ENCODE data around the gene POLR1A. TPM values are rescaled to one million over a fixed set of nuclear protein-coding genes. Genes with fewer than 3 reads are reported as not detected.

Gene POLR1A
- total and polyA plus RNA-seq, 2 donors (not counting 1 experiment from before 2014, with no cell fraction given): 3.4 to 36.8 TPM

- no peaks in the 10 kb centered on the region for H3K4me1 ChIP-seq (ENCODE audit: control insufficient read depth in 2 of 2, insufficient read depth in 2 of 2, low read length in 2 of 2)
- DNase-seq (no peak), ATAC-seq (ENCODE audit: low read depth) (no peak)
- no peak overlapping the region for H3K4me3 Mint-ChIP-seq
- ChIA-PET CTCF (interaction anchor here (0.7 to 0.9 kb wide), 2 partner anchors 30 to 221 kb away, joined by 3 read pairs; no protein-coding TSS in a partner anchor), POLR2A (no interaction called here)
- H3K4me3 ChIP-seq (ENCODE audit: control extremely low read depth in 1 of 5, extremely low read depth in 1 of 5, insufficient read depth in 1 of 5, low read depth in 2 of 5, low read length in 4 of 5): no peak overlapping the region
- H3K27ac Mint-ChIP-seq: no peak overlapping the region
- H3K4me2 ChIP-seq (replicated peaks; ENCODE audit: low read depth, low read length, poor library complexity, severe bottlenecking): no peak overlapping the region
- no peaks in the 10 kb centered on the region for H3K79me2 ChIP-seq (ENCODE audit: control insufficient read depth, insufficient read depth, low read length)
- intact Hi-C loops (cut with micrococcal nuclease): no loop called here
- H3K9me3 ChIP-seq (ENCODE audit: control extremely low read depth in 1 of 3, control insufficient read depth in 2 of 3, insufficient read depth in 1 of 3, low read length in 2 of 3): no peaks in the 10 kb centered on the region
- TF ChIP-seq EZH2 (IDR thresholded peaks at IDR 0.05; ENCODE audit: borderline replicate concordance, insufficient read depth, low read depth, low read length, poor library complexity, severe bottlenecking): no peak
- TF ChIP-seq CTCF (IDR thresholded peaks at IDR 0.05): no peak
- 100% methylated on average over 7 of the region's 11 CpGs for WGBS (ENCODE audit: insufficient coverage)
- no peaks in the 10 kb centered on the region for H3K27me3 ChIP-seq (replicated peaks in 1 of 4; ENCODE audit: control extremely low read depth in 1 of 4, control insufficient read depth in 3 of 4, insufficient read depth in 4 of 4, low read length in 3 of 4)
- no peaks in the 10 kb centered on the region for H4K20me1 ChIP-seq (ENCODE audit: control insufficient read depth, insufficient read depth, low read length, poor library complexity, severe bottlenecking)
- no peaks in the 10 kb centered on the region for H3K27me3 Mint-ChIP-seq
- H3K36me3 ChIP-seq (replicated peaks in 1 of 2; ENCODE audit: control extremely low read depth in 1 of 2, control insufficient read depth in 1 of 2, extremely low read depth in 1 of 2, insufficient read depth in 2 of 2, low read length in 1 of 2): peaks cover 0 to 76% of the 10 kb centered on the region in 2 experiments
- H3K9ac ChIP-seq (ENCODE audit: low read length): no peak overlapping the region
- no peak overlapping the region for H2AFZ ChIP-seq (ENCODE audit: insufficient read depth, low read depth, low read length, poor library complexity, severe bottlenecking)
- H3K9me3 Mint-ChIP-seq (ENCODE audit: insufficient read depth): no peaks in the 10 kb centered on the region
- no peak overlapping the region for H3K27ac ChIP-seq (ENCODE audit: low read length in 2 of 2)
- H3K4me1 Mint-ChIP-seq: no peaks in the 10 kb centered on the region
These were observed 56.8 kb downstream of the POLR1A start for GRCh38 chr2:86048888-86049287.

GRCh38 chr2:86048383-86048701, 57.3 kb downstream of the POLR1A start:
- TF ChIP-seq CTCF (IDR thresholded peaks at IDR 0.05) (no peak), EZH2 (IDR thresholded peaks at IDR 0.05; ENCODE audit: borderline replicate concordance, insufficient read depth, low read depth, low read length, poor library complexity, severe bottlenecking) (no peak)
- ChIA-PET CTCF (interaction anchor here (1.4 kb wide), 1 partner anchor 159 kb away, joined by 4 read pairs; no protein-coding TSS in a partner anchor), POLR2A (no interaction called here)
- Mint-ChIP-seq H3K27me3 (no peaks in the 10 kb centered on the region), H3K27ac (no peak overlapping the region), H3K9me3 (ENCODE audit: insufficient read depth) (no peaks in the 10 kb centered on the region), H3K4me3 (no peak overlapping the region), H3K4me1 (no peaks in the 10 kb centered on the region)
- Histone ChIP-seq H3K9ac (ENCODE audit: low read length) (no peak overlapping the region), H3K27me3 (replicated peaks in 1 of 4; ENCODE audit: control extremely low read depth in 1 of 4, control insufficient read depth in 3 of 4, insufficient read depth in 4 of 4, low read length in 3 of 4) (no peaks in the 10 kb centered on the region), H3K4me2 (replicated peaks; ENCODE audit: low read depth, low read length, poor library complexity, severe bottlenecking) (no peak overlapping the region), H3K9me3 (ENCODE audit: control extremely low read depth in 1 of 3, control insufficient read depth in 2 of 3, insufficient read depth in 1 of 3, low read length in 2 of 3) (no peaks in the 10 kb centered on the region), H3K27ac (ENCODE audit: low read length in 2 of 2) (no peak overlapping the region), H3K36me3 (replicated peaks in 1 of 2; ENCODE audit: control extremely low read depth in 1 of 2, control insufficient read depth in 1 of 2, extremely low read depth in 1 of 2, insufficient read depth in 2 of 2, low read length in 1 of 2) (peaks cover 0 to 76% of the 10 kb centered on the region in 2 experiments), H4K20me1 (ENCODE audit: control insufficient read depth, insufficient read depth, low read length, poor library complexity, severe bottlenecking) (no peaks in the 10 kb centered on the region), H3K4me1 (ENCODE audit: control insufficient read depth in 2 of 2, insufficient read depth in 2 of 2, low read length in 2 of 2) (no peaks in the 10 kb centered on the region), H2AFZ (ENCODE audit: insufficient read depth, low read depth, low read length, poor library complexity, severe bottlenecking) (no peak overlapping the region), H3K79me2 (ENCODE audit: control insufficient read depth, insufficient read depth, low read length) (no peaks in the 10 kb centered on the region), H3K4me3 (ENCODE audit: control extremely low read depth in 1 of 5, extremely low read depth in 1 of 5, insufficient read depth in 1 of 5, low read depth in 2 of 5, low read length in 4 of 5) (no peak overlapping the region)
- 100% methylated on average over 3 of the region's 3 CpGs for WGBS (ENCODE audit: insufficient coverage)
- ATAC-seq (ENCODE audit: low read depth) (no peak), DNase-seq (no peak)
- intact Hi-C loops (cut with micrococcal nuclease): no loop called here
